ENCODE data around the gene S100P. TPM values are rescaled to one million over a fixed set of nuclear protein-coding genes. Genes with fewer than 3 reads are reported as not detected.

S100P gene
- total and polyA plus RNA-seq, 2 of the 4 experiments (the other 2 are of a cell fraction), result not detected

- ATAC-seq (ENCODE audit: low read depth) (no peak), DNase-seq (no peak)
- no peak for TF ChIP-seq POLR2A (IDR thresholded peaks at IDR 0.05; ENCODE audit: low read depth, low read length)
- no peak for TF ChIP-seq SMC3 (IDR thresholded peaks at IDR 0.05; ENCODE audit: low read depth, low read length)
- TF ChIP-seq FOS (IDR thresholded peaks at IDR 0.05; ENCODE audit: low read depth, low read length), result no peak
- no peak for TF ChIP-seq CEBPB (IDR thresholded peaks at IDR 0.05; ENCODE audit: low read depth, low read length)
- TF ChIP-seq CTCF (conservative IDR thresholded peaks at IDR 0.05; ENCODE audit: low read depth, low read length), result no peak
- no peak for TF ChIP-seq CHD1 (IDR thresholded peaks at IDR 0.05; ENCODE audit: low read depth, low read length)
- Histone ChIP-seq H3K23ac (ENCODE audit: low read depth, low read length) (no peak overlapping the region), H3K27me3 (ENCODE audit: control insufficient read depth, insufficient read depth, low read length) (peaks cover 22% of the 10 kb centered on the region), H2BK15ac (ENCODE audit: low read depth, low read length) (no peak overlapping the region), H2AK5ac (ENCODE audit: low read depth, low read length) (no peak overlapping the region), H3K4me2 (ENCODE audit: low read depth, low read length) (no peak overlapping the region), H2AK9ac (replicated peaks; ENCODE audit: low read depth, low read length, poor library complexity) (no peak overlapping the region), H4K5ac (ENCODE audit: low read depth, low read length) (no peak overlapping the region), H3K18ac (ENCODE audit: low read depth, low read length) (no peak overlapping the region), H3K4ac (ENCODE audit: low read depth, low read length) (no peak overlapping the region), H3K4me1 (ENCODE audit: control insufficient read depth, insufficient read depth, low read length) (no peaks in the 10 kb centered on the region), H4K8ac (ENCODE audit: low read depth in 2 of 2, low read length in 2 of 2) (no peak overlapping the region), H3K9ac (ENCODE audit: low read depth, low read length) (no peak overlapping the region), H3K36me3 (ENCODE audit: control insufficient read depth, insufficient read depth, low read length) (no peaks in the 10 kb centered on the region), H2BK5ac (ENCODE audit: low read depth, low read length, poor library complexity, severe bottlenecking) (no peak overlapping the region), H4K91ac (ENCODE audit: insufficient read depth, low read depth, low read length) (no peak overlapping the region), H3K9me1 (ENCODE audit: insufficient read depth, low read length) (peaks cover 3% of the 10 kb centered on the region), H3K4me3 (ENCODE audit: insufficient read depth, low read depth, low read length) (no peak overlapping the region), H3K27ac (ENCODE audit: insufficient read depth, low read length) (no peak overlapping the region), H3K9me3 (ENCODE audit: control insufficient read depth, insufficient read depth, low read length) (no peaks in the 10 kb centered on the region), H3K79me1 (ENCODE audit: low read depth in 1 of 2, low read length in 2 of 2) (no peaks in the 10 kb centered on the region), H2BK20ac (ENCODE audit: low read depth, low read length) (no peak overlapping the region), H2AFZ (replicated peaks; ENCODE audit: low read length, poor library complexity) (no peak overlapping the region), H3K14ac (replicated peaks; ENCODE audit: low read depth, low read length) (no peak overlapping the region), H4K20me1 (ENCODE audit: insufficient read depth, low read length) (0 out of 2 replicates have a peak, but pooled peaks cover 2% of the 10 kb centered on the region), H3K56ac (ENCODE audit: extremely low read depth, insufficient read depth, low read length) (no peak overlapping the region), H2BK120ac (ENCODE audit: low read depth, low read length) (no peak overlapping the region)
- CTCF ChIA-PET, result interaction anchor here (0.7 kb wide), 1 partner anchor 9 kb away, joined by 4 read pairs; no protein-coding TSS in a partner anchor
- no CpG with 5 or more reads among the region's 2 CpGs for WGBS, 2 experiments (ENCODE audit: extremely low coverage in 2 of 2, insufficient read length in 1 of 2)
- intact Hi-C loops (cut with micrococcal nuclease), result no loop called here
- in situ Hi-C loops (cut with MboI; ENCODE audit: low sequenced_read_pairs), result no loop called here
- dilution Hi-C loops (cut with HindIII; ENCODE audit: low sequenced_read_pairs, unreplicated experiment), result no loop called here
- POLR2A ChIA-PET (ENCODE audit: unreplicated experiment), result no interaction called here
- BruUV-seq (replicated peaks), result no TSS peak
Observed at GRCh38 chr4:6659897-6660296, 33.8 kb upstream of the S100P start.
